HepG2 (cell line): Measurements from ENCODE around the gene RASGRP2. TPM values are rescaled to one million over a fixed set of nuclear protein-coding genes. Genes with fewer than 3 reads are reported as not detected.
A peak's percentile ranks its signal among the peaks of the same experiment; 100 is the strongest.

Experiments
- NFIB ChIP-seq: sonication (generic); formaldehyde crosslinking; IDR thresholded peaks from 2 replicates; pipeline ENCODE4 v1.9.0; 2021; ENCODE audit warnings: missing genetic modification reagents, mild to moderate bottlenecking, borderline replicate concordance
- ZNF296 ChIP-seq: sonication (generic); formaldehyde crosslinking; conservative IDR thresholded peaks from 2 replicates; pipeline ENCODE4 v1.5.0; 2020; ENCODE audit warnings: mild to moderate bottlenecking, missing genetic modification reagents
- polyA plus RNA-seq, 8 experiments: library from polyadenylated mRNA; depleted of rRNA in 3 of 8; stranded (reverse) in 7 of 8; unstranded in 1 of 8; fragments of >200 nt; fragmentation: Illumina TruSeq in 4 of 8; extraction: Trizol in 4 of 8; gene quantifications; 2 replicates each; pipeline versions ENCODE4 v1.2.1 to v1.2.3, GENCODE V29; 2011 to 2016; ENCODE audit warnings: low read depth in 4 of 8, missing spikeins in 1 of 8, mixed read lengths in 1 of 8; ENCODE audit not compliant: insufficient read depth in 1 of 8
- total RNA-seq, 5 experiments: library from RNA; depleted of rRNA; stranded (reverse); fragments of >200 nt; fragmentation: Illumina TruSeq; extraction: Trizol; gene quantifications; 2 replicates each; pipeline ENCODE4 v1.2.3, GENCODE V29; 2016; ENCODE audit warnings: low read depth in 1 of 5
- TF ChIP-seq, protein P1 (sequence below): sonication (generic); formaldehyde crosslinking; IDR thresholded peaks from 2 replicates; pipeline ENCODE4 v1.4.0; 2020; ENCODE audit warnings: missing genetic modification reagents
- TF ChIP-seq, protein P2 (sequence below): sonication (generic); formaldehyde crosslinking; IDR thresholded peaks from 2 replicates; pipeline ENCODE4 v1.4.0; 2020; ENCODE audit warnings: missing genetic modification reagents
- TF ChIP-seq, protein P3 (sequence below): sonication (generic); formaldehyde crosslinking; IDR thresholded peaks from 2 replicates; pipeline ENCODE4 v1.4.0; 2020; ENCODE audit warnings: missing genetic modification reagents, borderline replicate concordance

The RASGRP2 gene
- total and polyA plus RNA-seq, 2 of the 13 experiments (the other 11 are each of a cell fraction or from before 2014, with no cell fraction given): 0.61 TPM; not detected in 1

DNA sequence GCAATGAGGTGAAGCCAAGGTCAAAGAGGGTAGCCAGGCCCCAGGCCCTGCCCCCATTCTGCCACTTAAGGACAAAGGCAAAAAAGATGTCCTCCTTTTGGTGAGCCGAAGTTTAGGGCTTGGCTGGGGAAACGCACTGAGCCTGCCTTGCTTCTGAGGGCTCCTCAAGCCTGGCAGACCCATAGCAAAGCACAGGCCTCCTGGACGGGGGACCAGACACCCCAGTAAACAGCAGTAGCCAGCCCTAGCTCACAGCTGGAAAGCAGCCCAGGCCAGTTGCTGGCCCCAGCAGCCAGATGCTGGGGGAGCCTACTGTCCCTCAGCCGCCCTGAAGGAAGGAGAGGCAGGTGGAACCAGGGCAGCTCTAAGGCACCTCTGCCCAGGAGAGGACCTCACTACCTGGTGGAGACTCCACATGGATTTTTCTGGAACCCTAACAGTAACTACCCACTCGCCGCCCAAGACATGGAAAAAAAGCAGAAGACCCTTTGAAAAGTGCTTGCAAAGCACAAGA is 19.6 kb upstream of the RASGRP2 start (continued):
- TF ChIP-seq, protein P1, sequence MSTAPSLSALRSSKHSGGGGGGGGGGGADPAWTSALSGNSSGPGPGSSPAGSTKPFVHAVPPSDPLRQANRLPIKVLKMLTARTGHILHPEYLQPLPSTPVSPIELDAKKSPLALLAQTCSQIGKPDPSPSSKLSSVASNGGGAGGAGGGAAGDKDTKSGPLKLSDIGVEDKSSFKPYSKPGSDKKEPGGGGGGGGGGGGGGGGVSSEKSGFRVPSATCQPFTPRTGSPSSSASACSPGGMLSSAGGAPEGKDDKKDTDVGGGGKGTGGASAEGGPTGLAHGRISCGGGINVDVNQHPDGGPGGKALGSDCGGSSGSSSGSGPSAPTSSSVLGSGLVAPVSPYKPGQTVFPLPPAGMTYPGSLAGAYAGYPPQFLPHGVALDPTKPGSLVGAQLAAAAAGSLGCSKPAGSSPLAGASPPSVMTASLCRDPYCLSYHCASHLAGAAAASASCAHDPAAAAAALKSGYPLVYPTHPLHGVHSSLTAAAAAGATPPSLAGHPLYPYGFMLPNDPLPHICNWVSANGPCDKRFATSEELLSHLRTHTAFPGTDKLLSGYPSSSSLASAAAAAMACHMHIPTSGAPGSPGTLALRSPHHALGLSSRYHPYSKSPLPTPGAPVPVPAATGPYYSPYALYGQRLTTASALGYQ (CRISPR knock-in tag): no peak
- TF ChIP-seq, protein P2, sequence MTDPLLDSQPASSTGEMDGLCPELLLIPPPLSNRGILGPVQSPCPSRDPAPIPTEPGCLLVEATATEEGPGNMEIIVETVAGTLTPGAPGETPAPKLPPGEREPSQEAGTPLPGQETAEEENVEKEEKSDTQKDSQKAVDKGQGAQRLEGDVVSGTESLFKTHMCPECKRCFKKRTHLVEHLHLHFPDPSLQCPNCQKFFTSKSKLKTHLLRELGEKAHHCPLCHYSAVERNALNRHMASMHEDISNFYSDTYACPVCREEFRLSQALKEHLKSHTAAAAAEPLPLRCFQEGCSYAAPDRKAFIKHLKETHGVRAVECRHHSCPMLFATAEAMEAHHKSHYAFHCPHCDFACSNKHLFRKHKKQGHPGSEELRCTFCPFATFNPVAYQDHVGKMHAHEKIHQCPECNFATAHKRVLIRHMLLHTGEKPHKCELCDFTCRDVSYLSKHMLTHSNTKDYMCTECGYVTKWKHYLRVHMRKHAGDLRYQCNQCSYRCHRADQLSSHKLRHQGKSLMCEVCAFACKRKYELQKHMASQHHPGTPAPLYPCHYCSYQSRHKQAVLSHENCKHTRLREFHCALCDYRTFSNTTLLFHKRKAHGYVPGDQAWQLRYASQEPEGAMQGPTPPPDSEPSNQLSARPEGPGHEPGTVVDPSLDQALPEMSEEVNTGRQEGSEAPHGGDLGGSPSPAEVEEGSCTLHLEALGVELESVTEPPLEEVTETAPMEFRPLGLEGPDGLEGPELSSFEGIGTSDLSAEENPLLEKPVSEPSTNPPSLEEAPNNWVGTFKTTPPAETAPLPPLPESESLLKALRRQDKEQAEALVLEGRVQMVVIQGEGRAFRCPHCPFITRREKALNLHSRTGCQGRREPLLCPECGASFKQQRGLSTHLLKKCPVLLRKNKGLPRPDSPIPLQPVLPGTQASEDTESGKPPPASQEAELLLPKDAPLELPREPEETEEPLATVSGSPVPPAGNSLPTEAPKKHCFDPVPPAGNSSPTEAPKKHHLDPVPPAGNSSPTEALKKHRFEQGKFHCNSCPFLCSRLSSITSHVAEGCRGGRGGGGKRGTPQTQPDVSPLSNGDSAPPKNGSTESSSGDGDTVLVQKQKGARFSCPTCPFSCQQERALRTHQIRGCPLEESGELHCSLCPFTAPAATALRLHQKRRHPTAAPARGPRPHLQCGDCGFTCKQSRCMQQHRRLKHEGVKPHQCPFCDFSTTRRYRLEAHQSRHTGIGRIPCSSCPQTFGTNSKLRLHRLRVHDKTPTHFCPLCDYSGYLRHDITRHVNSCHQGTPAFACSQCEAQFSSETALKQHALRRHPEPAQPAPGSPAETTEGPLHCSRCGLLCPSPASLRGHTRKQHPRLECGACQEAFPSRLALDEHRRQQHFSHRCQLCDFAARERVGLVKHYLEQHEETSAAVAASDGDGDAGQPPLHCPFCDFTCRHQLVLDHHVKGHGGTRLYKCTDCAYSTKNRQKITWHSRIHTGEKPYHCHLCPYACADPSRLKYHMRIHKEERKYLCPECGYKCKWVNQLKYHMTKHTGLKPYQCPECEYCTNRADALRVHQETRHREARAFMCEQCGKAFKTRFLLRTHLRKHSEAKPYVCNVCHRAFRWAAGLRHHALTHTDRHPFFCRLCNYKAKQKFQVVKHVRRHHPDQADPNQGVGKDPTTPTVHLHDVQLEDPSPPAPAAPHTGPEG (CRISPR knock-in tag): 0 out of 2 replicates have a peak, but pooled peaks have one; percentile 29
- TF ChIP-seq ZNF296 (CRISPR knock-in tag) (no peak), NFIB (CRISPR knock-in tag) (no peak)
- TF ChIP-seq, protein P3, sequence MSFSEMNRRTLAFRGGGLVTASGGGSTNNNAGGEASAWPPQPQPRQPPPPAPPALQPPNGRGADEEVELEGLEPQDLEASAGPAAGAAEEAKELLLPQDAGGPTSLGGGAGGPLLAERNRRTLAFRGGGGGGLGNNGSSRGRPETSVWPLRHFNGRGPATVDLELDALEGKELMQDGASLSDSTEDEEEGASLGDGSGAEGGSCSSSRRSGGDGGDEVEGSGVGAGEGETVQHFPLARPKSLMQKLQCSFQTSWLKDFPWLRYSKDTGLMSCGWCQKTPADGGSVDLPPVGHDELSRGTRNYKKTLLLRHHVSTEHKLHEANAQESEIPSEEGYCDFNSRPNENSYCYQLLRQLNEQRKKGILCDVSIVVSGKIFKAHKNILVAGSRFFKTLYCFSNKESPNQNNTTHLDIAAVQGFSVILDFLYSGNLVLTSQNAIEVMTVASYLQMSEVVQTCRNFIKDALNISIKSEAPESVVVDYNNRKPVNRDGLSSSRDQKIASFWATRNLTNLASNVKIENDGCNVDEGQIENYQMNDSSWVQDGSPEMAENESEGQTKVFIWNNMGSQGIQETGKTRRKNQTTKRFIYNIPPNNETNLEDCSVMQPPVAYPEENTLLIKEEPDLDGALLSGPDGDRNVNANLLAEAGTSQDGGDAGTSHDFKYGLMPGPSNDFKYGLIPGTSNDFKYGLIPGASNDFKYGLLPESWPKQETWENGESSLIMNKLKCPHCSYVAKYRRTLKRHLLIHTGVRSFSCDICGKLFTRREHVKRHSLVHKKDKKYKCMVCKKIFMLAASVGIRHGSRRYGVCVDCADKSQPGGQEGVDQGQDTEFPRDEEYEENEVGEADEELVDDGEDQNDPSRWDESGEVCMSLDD: no peak
